ENCODE measurements around the gene PPP6R2. TPM values are rescaled to one million over a fixed set of nuclear protein-coding genes. Genes with fewer than 3 reads are reported as not detected.

The PPP6R2 gene
- total and polyA plus RNA-seq, 9 of the 15 experiments (the other 6 are each of a cell fraction or from before 2014, with no cell fraction given), result 0.32 to 39.8 (median 21.4) TPM

DNA sequence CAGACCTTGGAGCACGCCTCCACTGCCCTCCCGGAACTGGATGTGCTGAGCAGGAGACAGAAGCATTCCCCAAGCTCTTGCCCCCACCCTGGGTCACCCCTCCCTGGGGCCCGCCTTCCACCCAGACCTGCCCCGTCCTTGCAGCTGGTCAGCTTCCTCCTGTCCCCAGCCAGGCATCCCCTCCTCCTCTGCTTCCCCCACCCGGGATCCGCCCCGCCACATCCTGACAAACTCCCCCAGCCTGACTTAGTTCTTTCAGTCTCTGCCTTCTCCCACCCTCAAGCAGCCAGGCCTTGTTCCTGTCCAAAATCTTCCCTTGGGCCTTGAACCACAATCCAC lies 34.6 kb upstream of the PPP6R2 start (continued):
- TF ChIP-seq NRF1 (conservative IDR thresholded peaks at IDR 0.05 in 1 of 2, IDR thresholded peaks at IDR 0.05 in 1 of 2), result 0 out of 4 replicates have a peak, but pooled peaks have one; percentile 8 to 23
- no peak for TF ChIP-seq CREB1 (IDR thresholded peaks at IDR 0.05)
- TF ChIP-seq CREB1 (CRISPR knock-in tag; IDR thresholded peaks at IDR 0.05), result no peak
- peak; percentile 19; the same call in 1 of the 2 replicates for TF ChIP-seq CTBP1 (IDR thresholded peaks at IDR 0.05; ENCODE audit: borderline replicate concordance)
- peak; percentile 67 for TF ChIP-seq ETV1 (tag; conservative IDR thresholded peaks at IDR 0.05; ENCODE audit: low read depth)
- TF ChIP-seq, protein P1, sequence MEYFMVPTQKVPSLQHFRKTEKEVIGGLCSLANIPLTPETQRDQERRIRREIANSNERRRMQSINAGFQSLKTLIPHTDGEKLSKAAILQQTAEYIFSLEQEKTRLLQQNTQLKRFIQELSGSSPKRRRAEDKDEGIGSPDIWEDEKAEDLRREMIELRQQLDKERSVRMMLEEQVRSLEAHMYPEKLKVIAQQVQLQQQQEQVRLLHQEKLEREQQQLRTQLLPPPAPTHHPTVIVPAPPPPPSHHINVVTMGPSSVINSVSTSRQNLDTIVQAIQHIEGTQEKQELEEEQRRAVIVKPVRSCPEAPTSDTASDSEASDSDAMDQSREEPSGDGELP (CRISPR knock-in tag; IDR thresholded peaks at IDR 0.05; ENCODE audit: borderline replicate concordance), result peak; percentile 89
- TF ChIP-seq ZNF146 (CRISPR knock-in tag; IDR thresholded peaks at IDR 0.05; ENCODE audit: unreplicated experiment), result no peak

DNA sequence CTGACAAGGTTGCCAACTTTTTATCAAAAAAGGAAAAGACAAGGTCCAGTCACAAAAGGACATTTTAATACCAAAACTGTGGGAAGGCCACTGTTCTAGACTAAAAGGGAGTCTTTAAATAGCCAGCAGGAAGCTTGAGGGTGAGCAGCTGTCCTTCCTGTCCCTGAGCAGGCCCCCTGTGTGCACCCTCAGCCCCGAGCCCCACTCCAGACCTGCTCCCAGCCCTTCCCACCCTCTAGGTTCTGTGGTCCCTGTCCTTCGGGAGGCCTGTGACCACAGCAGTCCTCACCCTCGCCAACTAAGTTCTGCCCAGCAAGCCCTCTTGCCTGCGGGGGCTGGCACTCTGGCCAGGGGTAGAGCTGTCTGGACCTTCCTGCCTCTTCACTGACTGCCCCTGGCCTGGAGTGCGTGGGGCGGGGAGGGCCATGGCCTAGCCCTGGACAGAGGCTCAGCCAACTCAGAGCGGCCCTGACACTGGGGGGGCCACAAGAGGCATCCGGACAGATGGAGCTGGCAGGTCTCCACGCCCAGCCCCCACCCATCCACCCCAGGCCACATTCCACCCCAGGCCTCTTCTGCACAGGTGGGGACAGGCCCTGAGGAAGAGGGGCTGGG lies 34.0 kb upstream of the PPP6R2 start:
- peaks cover 30 to 86% of the 10 kb centered on the region in 2 experiments for H3K4me1 ChIP-seq (replicated peaks in 1 of 2; ENCODE audit: control insufficient read depth in 2 of 2, insufficient read depth in 2 of 2, low read length in 2 of 2)
- H3K27ac ChIP-seq (ENCODE audit: extremely low read depth, low read depth, low read length), result peak overlapping the region; percentile 57
- no peaks in the 10 kb centered on the region for H3K36me3 ChIP-seq (ENCODE audit: control insufficient read depth, insufficient read depth, low read length)
- peak overlapping the region in 1 of 2 experiments; percentile 83; a peak in 2 of 4 replicates for H3K9ac ChIP-seq (ENCODE audit: insufficient read depth in 1 of 2, low read depth in 2 of 2, low read length in 2 of 2)
- H4K20me1 ChIP-seq (replicated peaks; ENCODE audit: control insufficient read depth, insufficient read depth, low read length), result no peaks in the 10 kb centered on the region
- FAIRE-seq, result no peak
- ChIA-PET CTCF (ENCODE audit: low intra/inter-chr PET ratio) (no interaction called here), POLR2A (interaction anchor here (0.5 to 1.3 kb wide), 3 partner anchors 10 to 15 kb away, joined by 3 to 5 read pairs (median 4); no protein-coding TSS in a partner anchor)
- ATAC-seq, result 0 out of 3 replicates have a peak, but pooled peaks have one; percentile 6
- no peaks in the 10 kb centered on the region for H3K27me3 ChIP-seq (ENCODE audit: control insufficient read depth in 2 of 2, insufficient read depth in 2 of 2, low read length in 2 of 2)
- H3K9me1 ChIP-seq (ENCODE audit: control insufficient read depth, insufficient read depth, low read length), result no peaks in the 10 kb centered on the region
- BruUV-seq (replicated peaks), result no TSS peak
- no peaks in the 10 kb centered on the region for H3K9me3 ChIP-seq (replicated peaks; ENCODE audit: control insufficient read depth, insufficient read depth, low read depth, low read length)
- no peak for DNase-seq (ENCODE audit: extremely low read depth in 1 of 4, low spot score in 3 of 4)
- 93% methylated on average over 2 of the region's 9 CpGs for WGBS (ENCODE audit: insufficient coverage, low coverage, missing lambda C conversion rate)
- in situ Hi-C loops (cut with MboI), result no loop called here
- peak overlapping the region; percentile 17 for H3K4me2 ChIP-seq (ENCODE audit: insufficient read depth, low read length)
- no peak overlapping the region for H2AFZ ChIP-seq (ENCODE audit: low read depth, low read length)
- peaks cover 29% of the 10 kb centered on the region for H3K79me2 ChIP-seq (ENCODE audit: control insufficient read depth, insufficient read depth, low read length)
- intact Hi-C loops (cut with micrococcal nuclease), result no loop called here
- no peak overlapping the region for H3K4me3 ChIP-seq
- TF ChIP-seq RBFOX2 (IDR thresholded peaks at IDR 0.05; ENCODE audit: low read depth, low read length) (0 out of 2 replicates have a peak, but pooled peaks have one; percentile 7), SUPT5H (IDR thresholded peaks at IDR 0.05) (0 out of 2 replicates have a peak, but pooled peaks have one; percentile 1), ZZZ3 (IDR thresholded peaks at IDR 0.05) (no peak)
